ENCODE data around the gene ZNF438.
"Not testable (repeated sequence)": the region's sequence is repeated elsewhere in the genome, so short reads cannot be mapped to it uniquely, and the experiment has no call there.

ZNF438 gene

GRCh38 chr10:31058795-31059703 lies 27.4 kb upstream of the ZNF438 start:
- TF ChIP-seq CTCF (IDR thresholded peaks at IDR 0.05): no peak
- H3K27ac ChIP-seq: no peak overlapping the region
- H3K27me3 ChIP-seq: no peaks in the 10 kb centered on the region

GRCh38 chr10:31056678-31057077 lies 25.0 kb upstream of the ZNF438 start:
- H3K27ac ChIP-seq; H3K36me3 ChIP-seq; H3K4me3 ChIP-seq (ENCODE audit: low read depth in 1 of 2, low read length in 1 of 2); H3K27me3 ChIP-seq; H3K4me1 ChIP-seq (ENCODE audit: control insufficient read depth in 1 of 2, insufficient read depth in 1 of 2, low read depth in 1 of 2, low read length in 1 of 2); H3K9me3 ChIP-seq: not testable (repeated sequence)

More at GRCh38 chr10:31058795-31059703, 27.4 kb upstream of the ZNF438 start:
- Histone ChIP-seq H3K9me3 (no peaks in the 10 kb centered on the region), H3K4me3 (ENCODE audit: low read depth in 1 of 2, low read length in 1 of 2) (no peak overlapping the region), H3K36me3 (no peaks in the 10 kb centered on the region), H3K4me1 (ENCODE audit: control insufficient read depth in 1 of 2, insufficient read depth in 1 of 2, low read depth in 1 of 2, low read length in 1 of 2) (no peaks in the 10 kb centered on the region)

GRCh38 chr10:31055573-31056251 lies 24.0 kb upstream of the ZNF438 start:
- no peaks in the 10 kb centered on the region for H3K4me1 ChIP-seq (ENCODE audit: control insufficient read depth in 1 of 2, insufficient read depth in 1 of 2, low read depth in 1 of 2, low read length in 1 of 2)
- TF ChIP-seq CTCF (IDR thresholded peaks at IDR 0.05): no peak
- no peaks in the 10 kb centered on the region for H3K27me3 ChIP-seq
- no peaks in the 10 kb centered on the region for H3K36me3 ChIP-seq
- no peak overlapping the region for H3K27ac ChIP-seq
- no peaks in the 10 kb centered on the region for H3K9me3 ChIP-seq
- no peak overlapping the region for H3K4me3 ChIP-seq (ENCODE audit: low read depth in 1 of 2, low read length in 1 of 2)

GRCh38 chr10:31051703-31052102 lies 20.0 kb upstream of the ZNF438 start:
- H3K4me3 ChIP-seq (ENCODE audit: low read depth in 1 of 2, low read length in 1 of 2): no peak overlapping the region
- H3K36me3 ChIP-seq: no peaks in the 10 kb centered on the region
- no peak for TF ChIP-seq CTCF (IDR thresholded peaks at IDR 0.05)
- no peaks in the 10 kb centered on the region for H3K9me3 ChIP-seq
- no peak overlapping the region for H3K27ac ChIP-seq
- no peaks in the 10 kb centered on the region for H3K4me1 ChIP-seq (ENCODE audit: control insufficient read depth in 1 of 2, insufficient read depth in 1 of 2, low read depth in 1 of 2, low read length in 1 of 2)
- no peaks in the 10 kb centered on the region for H3K27me3 ChIP-seq

- no peaks in the 10 kb centered on the region for H3K27me3 ChIP-seq
- no peak for TF ChIP-seq CTCF (IDR thresholded peaks at IDR 0.05)
- peaks cover 15 to 21% of the 10 kb centered on the region in 2 experiments for H3K4me1 ChIP-seq (ENCODE audit: control insufficient read depth in 1 of 2, insufficient read depth in 1 of 2, low read depth in 1 of 2, low read length in 1 of 2)
- H3K4me3 ChIP-seq (ENCODE audit: low read depth in 1 of 2, low read length in 1 of 2): no peak overlapping the region
- H3K9me3 ChIP-seq: no peaks in the 10 kb centered on the region
- no peaks in the 10 kb centered on the region for H3K36me3 ChIP-seq
- H3K27ac ChIP-seq: no peak overlapping the region
These were observed 11.0 kb upstream of the ZNF438 start for GRCh38 chr10:31042670-31043069.

DNA sequence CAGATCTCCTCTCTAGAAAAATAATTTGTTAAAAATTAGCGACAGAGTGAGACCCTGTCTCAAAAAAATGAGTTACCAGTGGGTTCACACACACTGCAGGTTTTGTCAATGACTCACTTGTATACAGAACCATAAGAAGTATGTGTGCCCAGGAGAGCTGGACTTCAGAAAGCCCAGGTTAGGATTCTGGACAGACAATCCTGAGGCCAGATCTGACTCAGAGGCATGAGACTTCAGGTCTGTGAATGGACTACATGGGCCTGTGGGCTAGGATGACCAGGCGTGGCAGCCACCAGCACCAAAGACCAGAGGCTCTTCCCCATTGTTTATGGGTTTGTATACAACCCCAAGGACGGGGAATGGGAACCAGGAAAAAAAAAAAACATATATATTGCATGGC lies 9.3 kb upstream of the ZNF438 start:
- no peak overlapping the region for H3K4me3 ChIP-seq (ENCODE audit: low read depth in 1 of 2, low read length in 1 of 2)
- no peaks in the 10 kb centered on the region for H3K27me3 ChIP-seq
- H3K9me3 ChIP-seq: no peaks in the 10 kb centered on the region
- no peak for TF ChIP-seq CTCF (IDR thresholded peaks at IDR 0.05)
- H3K27ac ChIP-seq: no peak overlapping the region
- no peaks in the 10 kb centered on the region for H3K36me3 ChIP-seq
- H3K4me1 ChIP-seq (ENCODE audit: control insufficient read depth in 1 of 2, insufficient read depth in 1 of 2, low read depth in 1 of 2, low read length in 1 of 2): peaks cover 15 to 21% of the 10 kb centered on the region in 2 experiments

GRCh38 chr10:31039006-31039405 lies 7.3 kb upstream of the ZNF438 start:
- Histone ChIP-seq H3K27ac (peak overlapping the region; percentile 83), H3K4me1 (ENCODE audit: control insufficient read depth in 1 of 2, insufficient read depth in 1 of 2, low read depth in 1 of 2, low read length in 1 of 2) (peaks cover 18 to 21% of the 10 kb centered on the region in 2 experiments)
- not testable (repeated sequence) for H3K36me3 ChIP-seq; H3K4me3 ChIP-seq (ENCODE audit: low read depth in 1 of 2, low read length in 1 of 2); H3K9me3 ChIP-seq; H3K27me3 ChIP-seq

Measured in neutrophil (primary cell).